H1 (cell line): ENCODE results near the gene RIPOR2.

ENCODE experiments used
- BACH1 ChIP-seq: IDR thresholded peaks from 2 replicates; pipeline ENCODE4 v1.6.1; 2012; ENCODE audit warnings: low read length, improper control_type of control experiment
- CHD2 ChIP-seq: IDR thresholded peaks from 2 replicates; pipeline ENCODE4 v1.6.1; 2012; ENCODE audit warnings: low read length, improper control_type of control experiment
- EP300 ChIP-seq, 2 experiments: IDR thresholded peaks; 1 replicate in 1 of 2; 2 replicates in 1 of 2; pipeline ENCODE4 v1.6.1; 2011 to 2012; ENCODE audit warnings: low read depth in 2 of 2, low read length in 2 of 2, mild to moderate bottlenecking in 2 of 2, borderline replicate concordance in 1 of 2, inconsistent platforms in 1 of 2, moderate library complexity in 1 of 2
- EZH2 ChIP-seq: fragments of 200-600 bp; sonication (generic); IDR thresholded peaks from 2 replicates; pipeline ENCODE4 v1.7.1; 2012; ENCODE audit warnings: low read depth, mild to moderate bottlenecking, moderate library complexity, low read length, inconsistent platforms; ENCODE audit not compliant: severe bottlenecking
- JUND ChIP-seq: IDR thresholded peaks from 2 replicates; pipeline ENCODE4 v1.6.1; 2011; ENCODE audit warnings: mild to moderate bottlenecking, improper control_type of control experiment, low read length
- POLR2A ChIP-seq, 2 experiments: IDR thresholded peaks; 1 replicate in 1 of 2; 2 replicates in 1 of 2; pipeline ENCODE4 v1.6.1; 2011; ENCODE audit warnings: low read depth in 2 of 2, low read length in 2 of 2, mild to moderate bottlenecking in 2 of 2; ENCODE audit errors: control extremely low read depth in 1 of 2
- POLR2AphosphoS5 ChIP-seq: IDR thresholded peaks from 2 replicates; pipeline ENCODE4 v1.6.1; 2011; ENCODE audit warnings: low read depth, low read length
- RAD21 ChIP-seq, 2 experiments: IDR thresholded peaks in 1 of 2; conservative IDR thresholded peaks in 1 of 2; 2 replicates each; pipeline ENCODE4 v1.6.1; 2011; ENCODE audit warnings: low read depth in 2 of 2, low read length in 2 of 2, improper control_type of control experiment in 1 of 2, inconsistent platforms in 1 of 2, mild to moderate bottlenecking in 1 of 2, moderate library complexity in 1 of 2
- TAF1 ChIP-seq: IDR thresholded peaks from 2 replicates; pipeline ENCODE4 v1.6.1; 2011; ENCODE audit warnings: mild to moderate bottlenecking, low read depth, low read length
- TAF7 ChIP-seq: optimal IDR thresholded peaks from 2 replicates; pipeline ENCODE3; 2011; ENCODE audit warnings: low read depth, mild to moderate bottlenecking, inconsistent platforms, low read length, moderate library complexity, borderline replicate concordance
- TBP ChIP-seq: IDR thresholded peaks from 2 replicates; pipeline ENCODE4 v1.6.1; 2011; ENCODE audit warnings: low read depth, low read length, improper control_type of control experiment
- YY1 ChIP-seq: IDR thresholded peaks from 2 replicates; pipeline ENCODE4 v1.6.1; 2011; ENCODE audit warnings: low read depth, mild to moderate bottlenecking, low read length
- TF ChIP-seq, protein P1 (sequence below), 3 experiments: IDR thresholded peaks; 1 replicate in 2 of 3; 2 replicates in 1 of 3; pipeline versions ENCODE4 v1.5.1 to v1.6.1; 2011; ENCODE audit warnings: low read length in 3 of 3, mild to moderate bottlenecking in 3 of 3, inconsistent platforms in 2 of 3, low read depth in 1 of 3, moderate library complexity in 1 of 3; ENCODE audit not compliant: insufficient read depth in 1 of 3; ENCODE audit errors: control extremely low read depth in 1 of 3
- TF ChIP-seq, protein P2 (sequence below): fragments of 300-600 bp; sonication (generic); IDR thresholded peaks from 2 replicates; pipeline ENCODE4 v1.7.1; 2012; ENCODE audit warnings: low read length, moderate library complexity, mild to moderate bottlenecking, inconsistent platforms; ENCODE audit not compliant: insufficient replicate concordance

DNA sequence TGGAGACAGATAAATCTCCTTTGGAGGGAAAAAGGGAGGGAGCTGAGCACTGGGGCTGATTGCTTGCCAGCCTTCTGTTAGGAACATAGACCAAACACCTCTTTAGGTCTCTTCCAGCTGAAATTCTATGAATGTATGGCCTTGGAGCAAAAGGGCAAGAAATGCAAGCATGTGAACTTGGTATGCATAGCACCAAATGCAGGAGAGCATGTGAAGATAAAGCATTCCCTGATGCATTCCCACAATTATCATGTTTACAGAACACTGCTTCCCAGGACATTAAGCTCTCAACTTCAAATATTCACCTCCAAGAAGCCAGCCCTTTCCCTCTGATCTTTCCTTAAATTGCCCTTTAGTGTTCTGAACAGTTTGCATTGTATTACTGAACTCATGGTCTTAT lies 15.6 kb downstream of the RIPOR2 start:
- TF ChIP-seq, protein P1, sequence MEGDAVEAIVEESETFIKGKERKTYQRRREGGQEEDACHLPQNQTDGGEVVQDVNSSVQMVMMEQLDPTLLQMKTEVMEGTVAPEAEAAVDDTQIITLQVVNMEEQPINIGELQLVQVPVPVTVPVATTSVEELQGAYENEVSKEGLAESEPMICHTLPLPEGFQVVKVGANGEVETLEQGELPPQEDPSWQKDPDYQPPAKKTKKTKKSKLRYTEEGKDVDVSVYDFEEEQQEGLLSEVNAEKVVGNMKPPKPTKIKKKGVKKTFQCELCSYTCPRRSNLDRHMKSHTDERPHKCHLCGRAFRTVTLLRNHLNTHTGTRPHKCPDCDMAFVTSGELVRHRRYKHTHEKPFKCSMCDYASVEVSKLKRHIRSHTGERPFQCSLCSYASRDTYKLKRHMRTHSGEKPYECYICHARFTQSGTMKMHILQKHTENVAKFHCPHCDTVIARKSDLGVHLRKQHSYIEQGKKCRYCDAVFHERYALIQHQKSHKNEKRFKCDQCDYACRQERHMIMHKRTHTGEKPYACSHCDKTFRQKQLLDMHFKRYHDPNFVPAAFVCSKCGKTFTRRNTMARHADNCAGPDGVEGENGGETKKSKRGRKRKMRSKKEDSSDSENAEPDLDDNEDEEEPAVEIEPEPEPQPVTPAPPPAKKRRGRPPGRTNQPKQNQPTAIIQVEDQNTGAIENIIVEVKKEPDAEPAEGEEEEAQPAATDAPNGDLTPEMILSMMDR (IDR thresholded peaks at IDR 0.05; ENCODE audit: control extremely low read depth in 1 of 3, insufficient read depth in 1 of 3, low read depth in 1 of 3, low read length in 3 of 3), result no peak
- TF ChIP-seq EZH2 (no peak), POLR2A (IDR thresholded peaks at IDR 0.05; ENCODE audit: control extremely low read depth in 1 of 2, low read depth in 2 of 2, low read length in 2 of 2) (no peak), TBP (no peak), EP300 (IDR thresholded peaks at IDR 0.05; ENCODE audit: borderline replicate concordance in 1 of 2, low read depth in 2 of 2, low read length in 2 of 2) (no peak), YY1 (no peak), TAF7 (no peak), CHD2 (no peak), BACH1 (no peak), POLR2AphosphoS5 (no peak), TAF1 (no peak), RAD21 (IDR thresholded peaks at IDR 0.05 in 1 of 2, conservative IDR thresholded peaks at IDR 0.05 in 1 of 2; ENCODE audit: low read depth in 2 of 2, low read length in 2 of 2) (no peak), JUND (no peak)
- TF ChIP-seq, protein P2, sequence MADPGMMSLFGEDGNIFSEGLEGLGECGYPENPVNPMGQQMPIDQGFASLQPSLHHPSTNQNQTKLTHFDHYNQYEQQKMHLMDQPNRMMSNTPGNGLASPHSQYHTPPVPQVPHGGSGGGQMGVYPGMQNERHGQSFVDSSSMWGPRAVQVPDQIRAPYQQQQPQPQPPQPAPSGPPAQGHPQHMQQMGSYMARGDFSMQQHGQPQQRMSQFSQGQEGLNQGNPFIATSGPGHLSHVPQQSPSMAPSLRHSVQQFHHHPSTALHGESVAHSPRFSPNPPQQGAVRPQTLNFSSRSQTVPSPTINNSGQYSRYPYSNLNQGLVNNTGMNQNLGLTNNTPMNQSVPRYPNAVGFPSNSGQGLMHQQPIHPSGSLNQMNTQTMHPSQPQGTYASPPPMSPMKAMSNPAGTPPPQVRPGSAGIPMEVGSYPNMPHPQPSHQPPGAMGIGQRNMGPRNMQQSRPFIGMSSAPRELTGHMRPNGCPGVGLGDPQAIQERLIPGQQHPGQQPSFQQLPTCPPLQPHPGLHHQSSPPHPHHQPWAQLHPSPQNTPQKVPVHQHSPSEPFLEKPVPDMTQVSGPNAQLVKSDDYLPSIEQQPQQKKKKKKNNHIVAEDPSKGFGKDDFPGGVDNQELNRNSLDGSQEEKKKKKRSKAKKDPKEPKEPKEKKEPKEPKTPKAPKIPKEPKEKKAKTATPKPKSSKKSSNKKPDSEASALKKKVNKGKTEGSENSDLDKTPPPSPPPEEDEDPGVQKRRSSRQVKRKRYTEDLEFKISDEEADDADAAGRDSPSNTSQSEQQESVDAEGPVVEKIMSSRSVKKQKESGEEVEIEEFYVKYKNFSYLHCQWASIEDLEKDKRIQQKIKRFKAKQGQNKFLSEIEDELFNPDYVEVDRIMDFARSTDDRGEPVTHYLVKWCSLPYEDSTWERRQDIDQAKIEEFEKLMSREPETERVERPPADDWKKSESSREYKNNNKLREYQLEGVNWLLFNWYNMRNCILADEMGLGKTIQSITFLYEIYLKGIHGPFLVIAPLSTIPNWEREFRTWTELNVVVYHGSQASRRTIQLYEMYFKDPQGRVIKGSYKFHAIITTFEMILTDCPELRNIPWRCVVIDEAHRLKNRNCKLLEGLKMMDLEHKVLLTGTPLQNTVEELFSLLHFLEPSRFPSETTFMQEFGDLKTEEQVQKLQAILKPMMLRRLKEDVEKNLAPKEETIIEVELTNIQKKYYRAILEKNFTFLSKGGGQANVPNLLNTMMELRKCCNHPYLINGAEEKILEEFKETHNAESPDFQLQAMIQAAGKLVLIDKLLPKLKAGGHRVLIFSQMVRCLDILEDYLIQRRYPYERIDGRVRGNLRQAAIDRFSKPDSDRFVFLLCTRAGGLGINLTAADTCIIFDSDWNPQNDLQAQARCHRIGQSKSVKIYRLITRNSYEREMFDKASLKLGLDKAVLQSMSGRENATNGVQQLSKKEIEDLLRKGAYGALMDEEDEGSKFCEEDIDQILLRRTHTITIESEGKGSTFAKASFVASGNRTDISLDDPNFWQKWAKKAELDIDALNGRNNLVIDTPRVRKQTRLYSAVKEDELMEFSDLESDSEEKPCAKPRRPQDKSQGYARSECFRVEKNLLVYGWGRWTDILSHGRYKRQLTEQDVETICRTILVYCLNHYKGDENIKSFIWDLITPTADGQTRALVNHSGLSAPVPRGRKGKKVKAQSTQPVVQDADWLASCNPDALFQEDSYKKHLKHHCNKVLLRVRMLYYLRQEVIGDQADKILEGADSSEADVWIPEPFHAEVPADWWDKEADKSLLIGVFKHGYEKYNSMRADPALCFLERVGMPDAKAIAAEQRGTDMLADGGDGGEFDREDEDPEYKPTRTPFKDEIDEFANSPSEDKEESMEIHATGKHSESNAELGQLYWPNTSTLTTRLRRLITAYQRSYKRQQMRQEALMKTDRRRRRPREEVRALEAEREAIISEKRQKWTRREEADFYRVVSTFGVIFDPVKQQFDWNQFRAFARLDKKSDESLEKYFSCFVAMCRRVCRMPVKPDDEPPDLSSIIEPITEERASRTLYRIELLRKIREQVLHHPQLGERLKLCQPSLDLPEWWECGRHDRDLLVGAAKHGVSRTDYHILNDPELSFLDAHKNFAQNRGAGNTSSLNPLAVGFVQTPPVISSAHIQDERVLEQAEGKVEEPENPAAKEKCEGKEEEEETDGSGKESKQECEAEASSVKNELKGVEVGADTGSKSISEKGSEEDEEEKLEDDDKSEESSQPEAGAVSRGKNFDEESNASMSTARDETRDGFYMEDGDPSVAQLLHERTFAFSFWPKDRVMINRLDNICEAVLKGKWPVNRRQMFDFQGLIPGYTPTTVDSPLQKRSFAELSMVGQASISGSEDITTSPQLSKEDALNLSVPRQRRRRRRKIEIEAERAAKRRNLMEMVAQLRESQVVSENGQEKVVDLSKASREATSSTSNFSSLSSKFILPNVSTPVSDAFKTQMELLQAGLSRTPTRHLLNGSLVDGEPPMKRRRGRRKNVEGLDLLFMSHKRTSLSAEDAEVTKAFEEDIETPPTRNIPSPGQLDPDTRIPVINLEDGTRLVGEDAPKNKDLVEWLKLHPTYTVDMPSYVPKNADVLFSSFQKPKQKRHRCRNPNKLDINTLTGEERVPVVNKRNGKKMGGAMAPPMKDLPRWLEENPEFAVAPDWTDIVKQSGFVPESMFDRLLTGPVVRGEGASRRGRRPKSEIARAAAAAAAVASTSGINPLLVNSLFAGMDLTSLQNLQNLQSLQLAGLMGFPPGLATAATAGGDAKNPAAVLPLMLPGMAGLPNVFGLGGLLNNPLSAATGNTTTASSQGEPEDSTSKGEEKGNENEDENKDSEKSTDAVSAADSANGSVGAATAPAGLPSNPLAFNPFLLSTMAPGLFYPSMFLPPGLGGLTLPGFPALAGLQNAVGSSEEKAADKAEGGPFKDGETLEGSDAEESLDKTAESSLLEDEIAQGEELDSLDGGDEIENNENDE, result no peak
